ENCODE data around the gene CHN2.

DNA sequence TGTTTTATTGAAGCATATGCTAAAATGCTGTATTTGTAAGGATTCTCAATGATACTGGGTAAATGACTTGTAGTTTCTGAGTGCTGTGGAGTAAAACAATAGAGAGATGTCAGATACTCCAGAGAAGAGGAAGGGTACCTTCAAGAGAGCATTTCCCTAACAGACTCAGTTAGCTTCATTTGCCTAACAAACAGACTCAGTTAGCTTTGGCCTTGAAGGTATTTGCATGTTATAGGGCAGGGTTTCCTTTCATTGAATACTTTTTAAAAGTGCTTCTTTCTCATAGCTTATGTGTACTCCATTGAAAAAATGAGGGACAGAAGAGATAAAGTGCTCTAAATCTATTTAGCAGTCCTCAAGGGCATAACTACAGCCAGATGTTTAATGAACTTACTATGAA lies 101.8 kb downstream of the CHN2 start:
- no peak for TF ChIP-seq EP300 (IDR thresholded peaks at IDR 0.05)
- TF ChIP-seq, protein P1, sequence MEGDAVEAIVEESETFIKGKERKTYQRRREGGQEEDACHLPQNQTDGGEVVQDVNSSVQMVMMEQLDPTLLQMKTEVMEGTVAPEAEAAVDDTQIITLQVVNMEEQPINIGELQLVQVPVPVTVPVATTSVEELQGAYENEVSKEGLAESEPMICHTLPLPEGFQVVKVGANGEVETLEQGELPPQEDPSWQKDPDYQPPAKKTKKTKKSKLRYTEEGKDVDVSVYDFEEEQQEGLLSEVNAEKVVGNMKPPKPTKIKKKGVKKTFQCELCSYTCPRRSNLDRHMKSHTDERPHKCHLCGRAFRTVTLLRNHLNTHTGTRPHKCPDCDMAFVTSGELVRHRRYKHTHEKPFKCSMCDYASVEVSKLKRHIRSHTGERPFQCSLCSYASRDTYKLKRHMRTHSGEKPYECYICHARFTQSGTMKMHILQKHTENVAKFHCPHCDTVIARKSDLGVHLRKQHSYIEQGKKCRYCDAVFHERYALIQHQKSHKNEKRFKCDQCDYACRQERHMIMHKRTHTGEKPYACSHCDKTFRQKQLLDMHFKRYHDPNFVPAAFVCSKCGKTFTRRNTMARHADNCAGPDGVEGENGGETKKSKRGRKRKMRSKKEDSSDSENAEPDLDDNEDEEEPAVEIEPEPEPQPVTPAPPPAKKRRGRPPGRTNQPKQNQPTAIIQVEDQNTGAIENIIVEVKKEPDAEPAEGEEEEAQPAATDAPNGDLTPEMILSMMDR (IDR thresholded peaks at IDR 0.05): no peak
